GM21619 (cell line): ENCODE measurements around the gene P4HTM.
A peak's percentile ranks its signal among the peaks of the same experiment; 100 is the strongest.
"Not testable (repeated sequence)": the region's sequence is repeated elsewhere in the genome, so short reads cannot be mapped to it uniquely, and the experiment has no call there.

Experiments
- ATAC-seq: cut with Tn5 transposase; IDR thresholded peaks from one replicate; pipeline ENCODE4 v1.9.1; 2021; ENCODE audit not compliant: unreplicated experiment

P4HTM gene

GRCh38 chr3:49007771-49008528, 17.9 kb downstream of the P4HTM start:
- ATAC-seq = peak; percentile 30

DNA sequence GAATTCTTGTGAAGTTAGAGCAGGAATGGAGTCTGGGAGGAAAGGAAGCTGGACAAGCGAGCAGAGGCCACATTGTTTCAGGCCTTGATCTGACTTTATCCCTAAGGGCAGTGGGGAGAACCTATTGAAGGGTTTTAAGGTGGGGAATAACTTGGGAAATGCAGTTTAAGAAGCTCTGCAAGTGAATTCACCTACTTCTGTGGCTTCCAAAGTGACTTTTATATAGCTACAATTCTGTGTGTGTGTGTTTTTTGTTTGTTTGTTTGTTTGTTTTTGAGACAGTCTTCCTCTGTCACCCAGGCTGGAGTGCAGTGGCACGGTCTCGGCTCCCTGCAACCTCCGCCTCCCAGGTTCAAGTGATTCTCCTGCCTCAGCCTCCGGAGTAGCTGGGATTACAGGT, 18.6 kb downstream of the P4HTM start:
- not testable (repeated sequence) for ATAC-seq

DNA sequence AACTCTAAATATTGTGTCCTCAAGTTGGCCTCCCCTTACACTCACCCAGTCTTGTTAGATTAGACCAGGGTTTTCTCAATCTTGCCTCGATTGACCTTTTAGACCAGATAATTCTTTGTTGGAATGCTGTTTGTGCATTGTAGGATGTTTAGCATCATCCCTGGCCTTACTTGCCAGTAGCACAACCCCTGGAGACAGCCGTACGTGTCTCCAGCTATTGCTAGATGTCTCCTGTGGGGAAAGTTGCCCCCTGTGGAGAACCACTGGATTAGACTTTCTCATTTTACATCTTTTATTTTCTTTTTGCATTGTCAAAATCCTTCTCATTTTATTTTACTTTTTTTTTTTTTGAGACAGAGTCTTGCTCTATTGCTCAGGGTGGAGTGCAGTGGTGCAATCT, 19.4 kb downstream of the P4HTM start:
- no peak for ATAC-seq

DNA sequence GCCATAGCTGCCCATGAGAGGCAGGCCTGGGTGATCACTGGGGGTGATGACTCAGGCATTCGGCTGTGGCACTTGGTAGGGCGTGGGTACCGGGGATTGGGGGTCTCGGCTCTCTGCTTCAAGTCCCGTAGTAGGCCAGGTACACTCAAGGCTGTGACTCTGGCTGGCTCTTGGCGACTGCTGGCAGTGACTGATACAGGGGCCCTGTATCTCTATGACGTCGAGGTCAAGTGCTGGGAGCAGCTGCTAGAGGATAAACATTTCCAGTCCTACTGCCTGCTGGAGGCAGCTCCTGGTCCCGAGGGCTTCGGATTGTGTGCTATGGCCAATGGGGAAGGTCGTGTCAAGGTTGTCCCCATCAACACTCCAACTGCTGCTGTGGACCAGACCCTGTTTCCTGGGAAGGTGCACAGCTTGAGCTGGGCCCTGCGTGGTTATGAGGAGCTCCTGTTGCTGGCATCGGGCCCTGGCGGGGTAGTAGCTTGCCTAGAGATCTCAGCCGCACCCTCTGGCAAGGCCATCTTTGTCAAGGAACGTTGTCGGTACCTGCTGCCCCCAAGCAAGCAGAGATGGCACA, 22.5 kb downstream of the P4HTM start:
- ATAC-seq = no peak

GRCh38 chr3:49013113-49013737, 23.2 kb downstream of the P4HTM start:
- no peak for ATAC-seq

DNA sequence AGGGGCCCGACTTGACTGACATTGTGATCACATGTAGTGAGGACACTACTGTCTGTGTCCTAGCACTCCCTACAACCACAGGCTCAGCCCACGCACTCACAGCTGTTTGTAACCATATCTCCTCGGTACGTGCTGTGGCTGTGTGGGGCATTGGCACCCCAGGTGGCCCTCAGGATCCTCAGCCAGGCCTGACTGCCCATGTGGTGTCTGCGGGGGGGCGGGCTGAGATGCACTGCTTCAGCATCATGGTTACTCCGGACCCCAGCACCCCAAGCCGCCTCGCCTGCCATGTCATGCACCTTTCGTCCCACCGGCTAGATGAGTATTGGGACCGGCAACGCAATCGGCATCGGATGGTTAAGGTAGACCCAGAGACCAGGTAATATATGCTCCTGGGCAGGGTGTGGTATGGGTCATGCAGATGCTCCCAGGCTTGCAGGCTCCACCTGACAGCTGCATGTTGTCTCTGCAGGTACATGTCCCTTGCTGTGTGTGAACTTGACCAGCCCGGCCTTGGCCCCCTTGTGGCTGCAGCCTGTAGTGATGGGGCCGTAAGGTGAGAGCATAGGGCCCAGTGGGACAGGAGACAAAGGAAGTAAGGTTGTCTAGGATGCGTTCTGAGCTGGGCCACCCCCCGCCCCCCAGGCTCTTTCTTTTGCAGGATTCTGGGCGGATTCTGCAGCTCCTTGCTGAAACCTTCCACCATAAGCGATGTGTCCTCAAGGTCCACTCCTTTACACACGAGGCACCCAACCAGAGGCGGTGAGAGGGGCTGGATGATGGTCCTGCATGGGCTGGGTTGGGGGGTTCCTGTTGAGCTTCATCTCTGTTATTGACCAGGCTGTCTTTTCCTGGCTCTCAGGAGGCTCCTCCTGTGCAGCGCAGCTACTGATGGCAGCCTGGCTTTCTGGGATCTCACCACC, 24.0 kb downstream of the P4HTM start:
- no peak for ATAC-seq

DNA sequence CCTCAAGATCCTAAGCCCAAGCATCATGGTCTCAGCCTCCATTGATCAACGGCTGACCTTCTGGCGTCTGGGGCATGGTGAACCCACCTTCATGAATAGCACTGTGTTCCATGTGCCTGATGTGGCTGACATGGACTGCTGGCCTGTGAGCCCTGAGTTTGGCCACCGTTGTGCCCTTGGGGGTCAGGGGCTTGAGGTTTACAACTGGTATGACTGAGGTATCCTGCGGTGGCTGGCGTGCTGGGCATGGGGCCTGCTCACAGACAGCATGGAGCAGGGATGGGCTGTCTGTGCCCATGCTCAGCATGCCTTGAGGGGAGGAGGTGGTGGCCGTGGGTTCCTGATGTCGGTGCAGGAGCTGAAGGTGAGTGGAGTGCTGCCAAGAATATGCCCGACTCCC, 25.0 kb downstream of the P4HTM start:
- no peak for ATAC-seq

DNA sequence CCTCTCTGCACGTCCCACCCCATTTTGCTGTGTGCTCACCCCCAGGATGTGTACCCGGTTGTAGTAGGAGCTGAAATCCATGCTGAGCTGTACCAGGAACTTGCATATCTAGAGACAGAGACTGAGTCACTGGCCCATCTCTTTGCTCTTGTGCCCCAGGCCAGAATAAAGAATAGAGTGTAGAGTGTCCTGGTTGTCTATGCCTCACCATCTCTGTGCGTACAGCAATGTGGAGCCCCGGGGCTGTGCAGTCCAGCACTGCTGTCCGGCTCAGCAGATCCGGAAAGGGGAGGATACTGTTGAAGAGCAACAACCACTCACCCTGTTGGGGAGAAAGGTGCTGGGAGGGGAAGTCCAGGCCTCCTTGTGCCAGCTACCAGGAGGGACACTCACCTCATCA, 25.7 kb downstream of the P4HTM start:
- no peak for ATAC-seq

- ATAC-seq = no peak
Observed at GRCh38 chr3:49016414-49017228, 26.6 kb downstream of the P4HTM start.

DNA sequence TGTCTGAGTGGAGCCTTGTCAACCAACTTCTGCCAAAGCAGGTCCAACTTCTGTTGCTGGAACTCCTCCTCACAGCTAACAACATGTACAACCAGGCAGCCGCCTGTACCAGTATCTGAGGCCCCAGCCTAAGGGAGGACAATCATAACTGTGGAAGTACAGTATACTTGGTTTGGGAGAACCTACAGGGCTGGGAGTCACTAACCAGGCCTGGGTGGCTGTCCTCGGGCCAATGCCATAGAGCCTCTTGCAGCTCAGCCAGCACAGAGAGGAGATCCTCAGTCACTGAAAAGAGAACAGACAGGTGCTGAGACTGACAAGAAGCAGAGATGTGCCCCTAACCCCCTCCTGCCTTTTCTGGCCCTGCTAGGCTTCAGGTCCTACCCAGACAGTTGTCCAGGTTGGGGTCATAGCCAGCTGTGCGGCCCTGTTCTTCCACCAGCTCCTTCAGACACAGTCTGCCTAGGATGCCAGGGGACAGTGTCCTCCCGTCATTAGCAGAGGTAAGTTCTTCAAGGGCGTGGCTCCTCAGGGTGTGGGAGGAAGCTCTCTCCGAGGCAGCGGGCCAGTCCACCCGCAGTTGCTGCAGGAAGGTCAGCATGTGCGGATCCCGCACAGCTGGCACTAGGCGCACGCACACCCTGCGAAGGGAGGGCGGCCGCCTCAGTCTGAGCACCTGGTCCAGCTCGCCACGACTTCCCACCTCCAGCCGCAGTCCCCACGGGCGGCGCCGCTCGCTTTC, 27.4 kb downstream of the P4HTM start:
- no peak for ATAC-seq

DNA sequence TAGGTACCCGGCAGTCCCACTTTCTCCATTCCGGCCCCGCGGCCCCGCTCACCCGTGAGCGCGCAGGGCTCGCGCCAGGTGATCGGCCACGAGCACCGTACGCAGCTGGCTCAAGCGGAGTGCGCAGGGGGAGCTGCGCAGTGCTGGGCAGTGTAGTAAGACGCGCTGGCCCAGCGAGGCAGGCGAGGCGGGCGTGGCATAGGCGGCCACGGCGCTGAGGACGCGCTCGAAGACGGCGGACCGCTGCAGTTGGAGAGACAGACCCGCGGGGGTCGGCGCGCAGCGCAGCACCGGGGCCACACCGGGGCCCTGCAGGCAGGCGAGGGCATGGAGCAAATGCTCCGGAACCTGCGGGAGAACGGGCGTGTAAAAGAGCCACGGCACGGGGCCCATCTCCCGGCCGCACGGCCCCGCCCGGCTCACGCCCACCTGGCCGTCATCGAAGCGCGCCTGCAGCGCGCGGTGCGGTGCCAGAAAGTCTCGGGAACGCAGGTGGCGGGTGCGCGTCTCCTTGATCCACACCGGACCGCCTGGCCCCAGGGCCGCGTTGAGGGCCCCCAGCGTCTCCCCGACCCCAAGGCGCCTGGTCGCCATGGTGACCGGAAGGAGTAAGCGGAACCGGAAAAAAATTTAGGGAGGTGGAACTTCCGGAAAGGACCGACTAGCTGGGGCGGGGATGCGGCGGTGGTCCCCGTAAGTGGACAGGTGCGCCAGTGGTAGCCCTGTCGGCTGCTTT, 28.1 kb downstream of the P4HTM start, which contains the start of gene DALRD3:
DALRD3 (minus strand) TSS at position 610 of the 736 bp plus-strand sequence; CDS start at position 594, 16 bp downstream.
- ATAC-seq = no peak

DNA sequence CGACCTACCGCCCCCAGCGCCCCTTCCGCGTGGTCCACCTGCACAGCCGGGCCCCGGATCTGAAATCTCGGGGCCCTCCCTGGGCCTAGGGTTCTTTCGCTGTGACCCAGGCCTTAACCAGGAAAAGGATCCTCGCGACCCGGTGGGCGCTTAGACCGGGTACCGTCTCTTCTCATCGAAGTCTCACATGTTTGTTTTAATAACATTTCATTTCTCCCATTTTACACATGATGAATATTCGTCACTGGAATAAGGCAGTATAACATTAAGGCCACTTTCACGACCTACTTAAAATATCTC, 28.6 kb downstream of the P4HTM start:
- ATAC-seq = no peak

GRCh38 chr3:49019941-49020329, 29.9 kb downstream of the P4HTM start:
- no peak for ATAC-seq

DNA sequence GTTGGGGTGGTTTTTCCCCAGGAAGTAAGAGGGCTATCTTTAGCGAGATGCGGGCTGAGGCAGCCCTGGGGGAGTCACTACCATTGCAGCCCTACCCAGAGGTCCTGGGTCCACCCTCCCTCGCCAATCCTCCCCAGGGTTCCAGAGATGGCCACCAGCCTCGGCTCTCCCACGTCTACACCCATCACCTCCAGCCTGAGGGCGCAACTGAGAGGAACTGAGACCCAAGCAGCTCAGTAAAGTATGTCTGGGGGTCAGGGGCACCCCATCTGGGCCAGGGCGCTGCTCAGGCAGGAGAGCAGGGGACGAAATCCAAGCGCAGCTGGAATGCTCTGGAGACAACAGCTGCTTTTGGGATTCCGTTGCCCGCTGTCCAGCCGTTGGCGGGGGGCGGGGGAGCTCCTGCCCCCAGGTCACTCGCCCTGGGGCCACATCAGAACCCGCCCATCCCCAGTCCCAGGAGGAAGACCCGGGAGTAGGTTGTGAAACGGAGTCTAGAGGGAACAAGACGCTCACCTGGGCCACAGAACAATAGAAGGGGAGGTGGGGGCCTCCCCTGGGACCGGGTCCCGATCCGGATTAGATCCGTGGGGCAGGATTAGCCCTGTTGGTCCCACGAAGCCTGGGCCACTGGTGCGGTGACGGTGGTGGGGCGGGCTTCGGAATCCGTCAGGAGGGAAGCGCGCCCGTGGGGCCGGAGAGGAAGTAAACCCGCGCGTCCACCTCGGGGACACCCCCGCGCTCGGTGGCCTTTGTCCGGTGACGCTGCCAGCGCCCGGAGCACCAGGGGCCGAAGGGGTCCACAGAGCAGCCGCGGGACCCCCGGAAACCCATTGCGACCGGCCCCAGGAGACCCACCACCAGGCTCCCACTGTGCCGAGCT, 30.5 kb downstream of the P4HTM start:
- peak; percentile 3 for ATAC-seq

GRCh38 chr3:49021213-49021812, 31.3 kb downstream of the P4HTM start:
- peak; percentile 39 for ATAC-seq

DNA sequence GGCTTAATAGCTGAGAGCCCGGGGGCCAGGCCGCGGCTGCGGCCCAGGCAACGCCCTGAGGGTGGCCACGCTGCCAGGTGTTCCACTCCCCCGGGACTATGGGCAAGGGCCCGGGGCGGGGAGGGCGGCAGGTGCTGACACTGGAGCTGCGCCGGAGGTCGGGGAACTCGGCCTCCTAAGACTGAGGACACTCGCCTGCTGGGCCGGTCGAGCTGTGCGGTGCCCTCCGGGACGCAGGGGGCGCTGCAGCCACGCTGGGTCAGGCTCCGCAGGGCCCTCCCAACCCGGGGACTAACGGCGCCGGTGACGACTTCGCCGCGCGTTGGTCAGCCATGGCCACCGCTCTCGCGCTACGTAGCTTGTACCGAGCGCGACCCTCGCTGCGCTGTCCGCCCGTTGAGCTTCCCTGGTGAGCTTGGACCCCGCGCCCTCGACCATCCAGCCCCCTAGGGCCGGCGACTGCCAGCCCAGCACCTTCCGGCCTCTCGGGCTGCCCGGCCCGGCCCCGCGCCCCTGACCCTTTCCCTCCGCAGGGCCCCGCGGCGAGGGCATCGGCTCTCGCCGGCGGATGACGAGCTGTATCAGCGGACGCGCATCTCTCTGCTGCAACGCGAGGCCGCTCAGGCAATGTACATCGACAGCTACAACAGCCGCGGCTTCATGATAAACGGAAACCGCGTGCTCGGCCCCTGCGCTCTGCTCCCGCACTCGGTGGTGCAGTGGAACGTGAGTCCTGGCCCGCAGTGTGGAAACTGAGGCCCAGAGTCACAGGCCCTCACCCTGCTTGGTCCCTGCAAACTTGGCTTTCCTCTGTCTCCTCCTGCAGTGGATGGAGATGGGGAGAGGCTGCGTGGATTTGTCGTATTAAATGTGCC, 32.0 kb downstream of the P4HTM start, which contains the start of gene NDUFAF3:
NDUFAF3 (plus strand) TSS at position 309 of the 875 bp plus-strand sequence; CDS start at position 333, 24 bp downstream.
- peak; percentile 54 for ATAC-seq
